H1 (cell line): ENCODE results near the gene SLCO2A1.
A peak's percentile ranks its signal among the peaks of the same experiment; 100 is the strongest.

Experiments used
- ATF3 ChIP-seq: IDR thresholded peaks from 2 replicates; pipeline ENCODE4 v1.6.1; 2011; ENCODE audit warnings: low read depth, mild to moderate bottlenecking, low read length; ENCODE audit not compliant: insufficient read depth
- BCL11A ChIP-seq, 2 experiments: IDR thresholded peaks; one replicate each; pipeline ENCODE4 v1.6.1; 2011; ENCODE audit warnings: low read depth in 2 of 2, low read length in 2 of 2, mild to moderate bottlenecking in 2 of 2
- BRCA1 ChIP-seq: IDR thresholded peaks from 2 replicates; pipeline ENCODE4 v1.6.1; 2012; ENCODE audit warnings: low read depth, low read length, improper control_type of control experiment
- CBX5 ChIP-seq: fragments of 300-800, 300-1000 bp; sonication (generic); IDR thresholded peaks from 2 replicates; pipeline ENCODE4 v1.7.1; 2016; ENCODE audit warnings: antibody characterized with exemption, low read length, low read depth
- CREB1 ChIP-seq: IDR thresholded peaks from 2 replicates; pipeline ENCODE4 v1.6.1; 2012; ENCODE audit warnings: inconsistent platforms
- CTBP2 ChIP-seq: IDR thresholded peaks from 2 replicates; pipeline ENCODE4 v1.7.0; 2011; ENCODE audit warnings: borderline replicate concordance, mild to moderate bottlenecking, moderate library complexity, mixed read lengths, low read length; ENCODE audit not compliant: insufficient read depth, insufficient read length
- CTCF ChIP-seq, 3 experiments: IDR thresholded peaks; 1 replicate in 2 of 3; 2 replicates in 1 of 3; pipeline versions ENCODE4 v1.5.1 to v1.6.1; 2011; ENCODE audit warnings: low read length in 3 of 3, mild to moderate bottlenecking in 3 of 3, inconsistent platforms in 2 of 3, low read depth in 1 of 3, moderate library complexity in 1 of 3; ENCODE audit not compliant: insufficient read depth in 1 of 3; ENCODE audit errors: control extremely low read depth in 1 of 3
- GABPA ChIP-seq: IDR thresholded peaks from 2 replicates; pipeline ENCODE4 v1.6.1; 2011; ENCODE audit warnings: mild to moderate bottlenecking, low read length, moderate library complexity, borderline replicate concordance; ENCODE audit not compliant: insufficient read depth
- MAX ChIP-seq: IDR thresholded peaks from 2 replicates; pipeline ENCODE4 v1.6.1; 2012; ENCODE audit warnings: inconsistent platforms
- POLR2A ChIP-seq, 2 experiments: IDR thresholded peaks; 1 replicate in 1 of 2; 2 replicates in 1 of 2; pipeline ENCODE4 v1.6.1; 2011; ENCODE audit warnings: low read depth in 2 of 2, low read length in 2 of 2, mild to moderate bottlenecking in 2 of 2; ENCODE audit errors: control extremely low read depth in 1 of 2
- SP1 ChIP-seq: IDR thresholded peaks from 2 replicates; pipeline ENCODE4 v1.6.1; 2011; ENCODE audit warnings: low read depth, low read length
- TAF1 ChIP-seq: IDR thresholded peaks from 2 replicates; pipeline ENCODE4 v1.6.1; 2011; ENCODE audit warnings: mild to moderate bottlenecking, low read depth, low read length
- YY1 ChIP-seq: IDR thresholded peaks from 2 replicates; pipeline ENCODE4 v1.6.1; 2011; ENCODE audit warnings: low read depth, mild to moderate bottlenecking, low read length
- TF ChIP-seq, protein P1 (sequence below): IDR thresholded peaks from 2 replicates; pipeline ENCODE4 v1.6.1; 2012; ENCODE audit warnings: inconsistent platforms

GRCh38 chr3:133994166-133994890, 35.4 kb downstream of the SLCO2A1 start:
- TF ChIP-seq TAF1 (no peak), CTCF (IDR thresholded peaks at IDR 0.05; ENCODE audit: control extremely low read depth in 1 of 3, insufficient read depth in 1 of 3, low read depth in 1 of 3, low read length in 3 of 3) (no peak), MAX (no peak), ATF3 (no peak), CREB1 (no peak), SP1 (no peak), BRCA1 (no peak), CBX5 (no peak), YY1 (no peak), BCL11A (IDR thresholded peaks at IDR 0.05; ENCODE audit: low read depth in 2 of 2, low read length in 2 of 2) (no peak), GABPA (no peak), POLR2A (IDR thresholded peaks at IDR 0.05; ENCODE audit: control extremely low read depth in 1 of 2, low read depth in 2 of 2, low read length in 2 of 2) (no peak), CTBP2 (no peak)
- TF ChIP-seq, protein P1, sequence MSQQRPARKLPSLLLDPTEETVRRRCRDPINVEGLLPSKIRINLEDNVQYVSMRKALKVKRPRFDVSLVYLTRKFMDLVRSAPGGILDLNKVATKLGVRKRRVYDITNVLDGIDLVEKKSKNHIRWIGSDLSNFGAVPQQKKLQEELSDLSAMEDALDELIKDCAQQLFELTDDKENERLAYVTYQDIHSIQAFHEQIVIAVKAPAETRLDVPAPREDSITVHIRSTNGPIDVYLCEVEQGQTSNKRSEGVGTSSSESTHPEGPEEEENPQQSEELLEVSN, result 0 out of 2 replicates have a peak, but pooled peaks have one; percentile 32
